ENCODE measurements around the gene GNAQ.

GNAQ gene

DNA sequence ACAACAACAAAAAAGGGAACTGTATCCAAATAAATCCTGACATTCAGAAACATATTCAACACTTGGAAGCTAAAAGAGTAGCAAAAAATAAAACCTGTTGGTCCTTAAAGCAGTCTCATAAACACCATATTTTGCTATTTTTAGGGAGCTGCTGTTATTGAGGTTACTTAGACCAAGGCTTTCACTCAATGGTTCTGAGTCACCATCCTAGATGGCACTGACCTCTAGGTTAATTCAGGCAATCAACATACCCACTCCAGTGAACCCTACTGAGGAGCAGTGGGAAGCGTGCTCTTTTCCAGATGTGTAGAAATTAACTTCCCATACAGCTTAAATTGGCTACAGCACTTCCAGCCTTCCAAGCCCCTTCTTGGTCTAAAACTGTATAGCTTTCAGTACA, 5.2 kb downstream of the GNAQ start:
- no peak overlapping the region for H3K27ac ChIP-seq
- TF ChIP-seq CTCF (conservative IDR thresholded peaks at IDR 0.05) (no peak), ZFX (IDR thresholded peaks at IDR 0.05) (no peak)

DNA sequence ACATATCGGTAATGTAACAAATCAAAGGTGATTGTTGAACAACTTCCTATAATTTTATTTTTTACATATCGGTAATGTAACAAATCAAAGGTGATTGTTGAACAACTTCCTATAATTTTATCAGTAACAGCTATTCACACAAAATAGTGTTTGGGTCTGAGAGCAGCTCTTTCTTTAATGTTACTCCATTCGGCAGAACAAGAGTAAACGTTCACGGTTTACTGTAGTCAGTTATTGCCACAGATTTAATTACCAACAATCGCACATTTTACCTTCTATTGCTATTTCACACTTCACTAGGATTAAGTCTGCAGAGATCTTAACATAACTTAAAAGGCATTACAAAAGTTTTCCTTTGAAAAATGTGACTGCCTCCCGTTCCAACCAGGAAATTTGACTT, 6.4 kb downstream of the GNAQ start:
- TF ChIP-seq ZFX (IDR thresholded peaks at IDR 0.05) (no peak), CTCF (conservative IDR thresholded peaks at IDR 0.05) (no peak)
- H3K27ac ChIP-seq = no peak overlapping the region

DNA sequence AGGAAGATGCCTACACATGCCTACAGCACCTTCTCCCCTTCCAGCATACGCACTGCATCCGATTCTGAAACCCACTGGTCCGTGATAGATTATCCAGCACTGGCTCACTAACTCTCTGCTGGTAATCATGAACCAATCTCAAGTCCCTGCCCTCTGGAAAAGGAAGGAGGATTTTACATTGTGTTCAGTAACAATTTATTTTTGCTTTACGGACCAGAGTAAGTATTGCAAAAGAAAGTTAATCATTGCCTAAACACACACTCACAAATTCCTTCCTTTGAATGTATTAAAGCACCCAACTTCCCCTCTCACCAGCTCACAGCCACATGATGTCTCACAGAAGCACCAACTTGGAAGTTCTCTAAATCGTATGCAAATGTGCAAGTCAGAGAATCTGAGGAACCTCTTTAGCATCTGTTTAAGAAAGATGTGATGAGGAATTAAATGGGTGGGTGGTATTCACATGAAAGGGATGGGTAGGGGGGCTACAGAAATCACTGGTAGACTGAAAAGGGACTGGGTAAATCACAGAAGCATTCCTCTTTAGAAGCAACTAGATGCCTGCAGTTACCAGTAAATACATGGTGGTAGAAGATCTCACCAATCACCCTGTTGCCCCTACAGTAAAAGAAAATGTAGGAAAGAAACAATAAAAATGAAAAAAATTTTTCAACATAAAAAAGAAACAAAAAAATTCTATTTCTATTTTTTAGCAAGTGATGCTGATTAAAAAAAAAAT, 8.4 kb downstream of the GNAQ start:
- no peak overlapping the region for H3K27ac ChIP-seq
- no peak for TF ChIP-seq CTCF (conservative IDR thresholded peaks at IDR 0.05)
- TF ChIP-seq ZFX (IDR thresholded peaks at IDR 0.05) = no peak

DNA sequence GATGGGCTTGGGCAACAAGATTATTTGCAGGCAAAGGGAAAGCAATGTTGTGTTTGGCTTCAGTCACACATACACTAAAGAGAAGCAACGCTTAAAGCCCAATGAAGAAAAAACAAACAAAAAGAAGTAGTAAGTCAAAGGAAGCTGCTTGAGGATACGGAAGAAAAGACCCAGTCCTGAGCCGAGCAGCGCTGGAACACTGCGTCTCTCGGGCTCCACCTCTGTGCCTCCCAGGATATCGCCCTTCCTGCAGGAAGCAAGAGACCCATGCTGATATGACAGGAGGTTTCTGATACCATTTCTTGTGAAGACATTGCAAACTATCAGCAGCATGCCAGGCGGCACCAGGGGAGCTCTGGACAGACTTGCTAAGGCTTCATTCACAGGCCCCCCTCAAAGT, 9.9 kb downstream of the GNAQ start:
- H3K27ac ChIP-seq = no peak overlapping the region

DNA sequence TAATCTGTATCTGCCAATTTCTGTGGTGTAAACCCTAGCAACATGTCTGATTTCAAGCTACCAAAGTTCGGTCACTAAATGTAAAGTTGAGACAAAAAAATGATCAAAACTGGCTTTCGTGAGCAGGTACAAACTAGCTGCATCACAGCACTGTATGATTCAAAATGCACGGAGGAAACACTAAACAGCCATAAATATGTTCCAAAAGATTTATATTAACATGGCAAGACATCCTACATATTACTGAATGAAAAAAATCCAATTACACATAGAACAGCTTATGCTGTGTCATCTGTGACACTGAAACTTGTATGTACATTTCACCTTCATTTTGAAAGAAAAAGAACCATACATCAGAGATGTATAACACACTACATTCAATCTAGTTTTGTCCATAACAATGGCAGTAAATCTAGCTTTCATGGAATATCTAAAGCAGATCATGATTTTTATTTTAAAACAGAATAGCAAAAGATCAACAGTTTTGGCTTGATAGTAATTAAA, 14.4 kb downstream of the GNAQ start:
- no peak overlapping the region for H3K27ac ChIP-seq
- TF ChIP-seq CTCF (conservative IDR thresholded peaks at IDR 0.05) (no peak), ZFX (IDR thresholded peaks at IDR 0.05) (no peak)

More for the DNA sequence above, 9.9 kb downstream of the GNAQ start:
- TF ChIP-seq ZFX (IDR thresholded peaks at IDR 0.05) = no peak

GRCh38 chr9:78015241-78015640, 16.4 kb downstream of the GNAQ start:
- TF ChIP-seq ZFX (IDR thresholded peaks at IDR 0.05) (no peak), CTCF (conservative IDR thresholded peaks at IDR 0.05) (no peak)
- no peak overlapping the region for H3K27ac ChIP-seq

DNA sequence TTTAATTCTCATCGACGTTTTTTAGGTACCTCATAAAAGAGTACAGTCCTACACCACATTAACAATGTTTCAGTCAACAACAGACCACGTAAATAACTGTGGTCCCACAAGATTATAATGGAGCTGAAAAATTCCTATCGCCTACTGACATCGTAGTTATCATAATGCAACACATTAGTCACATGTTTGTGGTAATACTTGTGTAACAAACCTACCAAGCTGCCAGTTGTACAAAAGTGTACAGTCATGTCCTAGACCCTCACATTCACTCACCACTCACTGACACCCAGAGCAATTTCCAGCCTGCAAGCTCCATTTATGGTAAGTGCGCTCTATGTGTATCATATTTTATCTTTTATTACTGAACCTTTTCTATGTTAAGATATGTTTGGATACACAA, 16.8 kb downstream of the GNAQ start:
- TF ChIP-seq CTCF (conservative IDR thresholded peaks at IDR 0.05) (no peak), ZFX (IDR thresholded peaks at IDR 0.05) (no peak)
- no peak overlapping the region for H3K27ac ChIP-seq

DNA sequence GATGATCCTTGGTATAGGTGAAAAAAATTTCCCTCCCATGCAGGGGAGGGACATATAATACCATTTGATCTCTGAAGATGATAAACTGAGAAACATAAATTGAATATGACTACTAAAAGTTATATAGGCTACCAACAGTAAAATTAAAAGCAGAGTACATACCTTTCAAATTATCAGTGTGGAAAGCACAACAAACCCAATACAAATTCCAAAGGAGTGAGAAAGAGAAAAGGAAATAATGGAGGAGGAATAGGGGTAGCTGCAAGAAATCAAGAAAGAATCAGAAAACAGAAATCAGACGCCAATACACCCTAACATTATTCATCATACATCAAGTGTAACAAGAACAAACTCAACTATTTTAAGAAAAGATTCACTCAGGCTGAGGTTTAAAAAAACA, 17.7 kb downstream of the GNAQ start:
- TF ChIP-seq CTCF (conservative IDR thresholded peaks at IDR 0.05) (no peak), ZFX (IDR thresholded peaks at IDR 0.05) (no peak)
- H3K27ac ChIP-seq = no peak overlapping the region
